Activated B cell treated with CpG ODN at 0.5 μM for 24 hours (primary cell): ENCODE results near the gene SLC25A25. TPM values are rescaled to one million over a fixed set of nuclear protein-coding genes. Genes with fewer than 3 reads are reported as not detected.
"Not testable (repeated sequence)": the region's sequence is repeated elsewhere in the genome, so short reads cannot be mapped to it uniquely, and the experiment has no call there.

Experiments used
- ATAC-seq: fragments of 200-7000 bp; cut with Tn5 transposase; one replicate; pipeline ENCODE4 v1.10.0; 2021; ENCODE audit warnings: low read depth, mild to moderate bottlenecking, moderate library complexity
- CTCF ChIA-PET: fragments of 350-600 bp; sonication (Branson Sonifier 250); formaldehyde crosslinking; loops from one replicate; lab custom pipeline; 2021; ENCODE audit warnings: antibody characterized with exemption; lab: Charles Lee
- POLR2A ChIA-PET: fragments of 350-600 bp; sonication (Branson Sonifier 250); formaldehyde crosslinking; loops from one replicate; lab custom pipeline; 2021; ENCODE audit warnings: antibody characterized with exemption; lab: Charles Lee
- DNase-seq: peaks from one replicate; pipeline ENCODE4 v3.0.0; 2022
- H3K27ac Mint-ChIP-seq: one replicate; pipeline ENCODE4 v1.8.0; 2020; ENCODE audit warnings: mixed read lengths
- H3K27me3 Mint-ChIP-seq: one replicate; pipeline ENCODE4 v1.8.0; 2021; ENCODE audit warnings: mixed read lengths
- H3K36me3 Mint-ChIP-seq: one replicate; pipeline ENCODE4 v1.8.0; 2021; ENCODE audit warnings: low read depth, mixed read lengths
- H3K4me1 Mint-ChIP-seq: one replicate; pipeline ENCODE4 v1.8.0; 2021; ENCODE audit warnings: mixed read lengths
- H3K4me3 Mint-ChIP-seq: one replicate; pipeline ENCODE4 v1.8.0; 2020; ENCODE audit warnings: mild to moderate bottlenecking, mixed read lengths
- H3K9me3 Mint-ChIP-seq: one replicate; pipeline ENCODE4 v1.8.0; 2020; ENCODE audit warnings: mixed read lengths
- CTCF ChIP-seq: fragments of 200-600 bp; IDR thresholded peaks from one replicate; pipeline ENCODE4 v1.8.0; 2022; ENCODE audit warnings: antibody characterized with exemption, mild to moderate bottlenecking
- intact Hi-C: fragments of 100-400 bp; cut with micrococcal nuclease; formaldehyde crosslinking; loops from one replicate; pipeline ENCODE4 v1.15.1; 2024
- total RNA-seq: library from RNA; stranded (reverse); gene quantifications from 2 replicates; pipeline ENCODE4 v1.2.3, GENCODE V29; 2022

SLC25A25 gene
- total RNA-seq, 1 donor from 2014 or later, result 9.4 TPM

GRCh38 chr9:128027705-128028104 lies 40.3 kb upstream of the SLC25A25 start:
- CTCF ChIA-PET, result interaction anchor here (1.1 to 5.7 kb wide), 3 partner anchors 53 to 84 kb away, joined by 4 to 34 read pairs (median 14); no protein-coding TSS in a partner anchor
- Mint-ChIP-seq H3K27ac (peak overlapping the region; percentile 88), H3K4me1 (peaks cover 81% of the 10 kb centered on the region), H3K9me3 (no peaks in the 10 kb centered on the region), H3K27me3 (no peaks in the 10 kb centered on the region), H3K36me3 (no peaks in the 10 kb centered on the region), H3K4me3 (peak overlapping the region; percentile 15)
- POLR2A ChIA-PET, result interaction anchor here (0.6 to 6.7 kb wide), 9 partner anchors 17 to 662 kb away, joined by 3 to 69 read pairs (median 6); partner anchors contain the start of genes EEIG1 and ST6GALNAC4
- intact Hi-C loops, result loop anchor here (2.0 kb wide), 2 partner anchors 39 to 57 kb away; partner anchors contain the start of gene NAIF1
- ATAC-seq (no peak), DNase-seq (no peak)
- TF ChIP-seq CTCF, result no peak

- H3K4me1 Mint-ChIP-seq, result peaks cover 44% of the 10 kb centered on the region
- H3K9me3 Mint-ChIP-seq, result no peaks in the 10 kb centered on the region
- H3K27me3 Mint-ChIP-seq, result no peaks in the 10 kb centered on the region
- no peaks in the 10 kb centered on the region for H3K36me3 Mint-ChIP-seq
- no peak for DNase-seq
- ATAC-seq, result no peak
- H3K4me3 Mint-ChIP-seq, result no peak overlapping the region
- no peak for TF ChIP-seq CTCF
- H3K27ac Mint-ChIP-seq, result peak overlapping the region; percentile 87
- POLR2A ChIA-PET, result interaction anchor here (0.6 to 5.8 kb wide), 10 partner anchors 8 to 745 kb away, joined by 3 to 78 read pairs (median 5); partner anchors contain the start of genes EEIG1 and NAIF1
- intact Hi-C loops, result no loop called here
- CTCF ChIA-PET, result interaction anchor here (0.6 to 8.9 kb wide), 12 partner anchors 31 to 444 kb away, joined by 3 to 180 read pairs (median 9); partner anchors contain the start of gene EEIG1
These were observed 34.4 kb upstream of the SLC25A25 start for GRCh38 chr9:128033609-128034008.

GRCh38 chr9:128034821-128035652 lies 33.0 kb upstream of the SLC25A25 start:
- ChIA-PET POLR2A (interaction anchor here (0.5 to 5.8 kb wide), 14 partner anchors 9 to 106 kb away, joined by 3 to 78 read pairs (median 5); partner anchors contain the start of genes EEIG1 and NAIF1), CTCF (interaction anchor here (0.7 to 8.9 kb wide), 28 partner anchors 9 to 531 kb away, joined by 3 to 180 read pairs (median 4); partner anchors contain the start of genes EEIG1 and PIP5KL1)
- H3K27me3 Mint-ChIP-seq, result no peaks in the 10 kb centered on the region
- no peaks in the 10 kb centered on the region for H3K9me3 Mint-ChIP-seq
- H3K4me1 Mint-ChIP-seq, result peaks cover 35% of the 10 kb centered on the region
- H3K36me3 Mint-ChIP-seq, result no peaks in the 10 kb centered on the region
- DNase-seq (peak; percentile 42), ATAC-seq (peak; percentile 83)
- H3K4me3 Mint-ChIP-seq, result no peak overlapping the region
- peak; percentile 68 for TF ChIP-seq CTCF
- intact Hi-C loops, result loop anchor here (1.0 to 5.0 kb wide), 5 partner anchors 47 to 92 kb away; no protein-coding TSS in a partner anchor
- H3K27ac Mint-ChIP-seq, result peak overlapping the region; percentile 75

GRCh38 chr9:128036522-128036921 lies 31.5 kb upstream of the SLC25A25 start:
- not testable (repeated sequence) for H3K27me3 Mint-ChIP-seq, H3K9me3 Mint-ChIP-seq, H3K36me3 Mint-ChIP-seq, H3K4me3 Mint-ChIP-seq, ATAC-seq, H3K27ac Mint-ChIP-seq, DNase-seq
- intact Hi-C loops, result loop anchor here (5.0 kb wide), 1 partner anchor 46 kb away; no protein-coding TSS in a partner anchor
- H3K4me1 Mint-ChIP-seq, result peaks cover 29% of the 10 kb centered on the region
- ChIA-PET CTCF (interaction anchor here (0.9 to 8.9 kb wide), 6 partner anchors 11 to 95 kb away, joined by 3 to 180 read pairs (median 26); no protein-coding TSS in a partner anchor), POLR2A (interaction anchor here (0.7 to 1.0 kb wide), 2 partner anchors 29 to 93 kb away, joined by 3 to 7 read pairs; no protein-coding TSS in a partner anchor)

- POLR2A ChIA-PET, result not testable (repeated sequence)
These were observed 27.2 kb upstream of the SLC25A25 start for GRCh38 chr9:128040783-128041182.

More at GRCh38 chr9:128040783-128041182, 27.2 kb upstream of the SLC25A25 start:
- H3K4me3 Mint-ChIP-seq, CTCF ChIA-PET, H3K36me3 Mint-ChIP-seq, intact Hi-C loops, DNase-seq, H3K9me3 Mint-ChIP-seq, H3K4me1 Mint-ChIP-seq, ATAC-seq, H3K27me3 Mint-ChIP-seq, H3K27ac Mint-ChIP-seq: not testable (repeated sequence)
